ENCODE measurements around the gene SLC25A43.

DNA sequence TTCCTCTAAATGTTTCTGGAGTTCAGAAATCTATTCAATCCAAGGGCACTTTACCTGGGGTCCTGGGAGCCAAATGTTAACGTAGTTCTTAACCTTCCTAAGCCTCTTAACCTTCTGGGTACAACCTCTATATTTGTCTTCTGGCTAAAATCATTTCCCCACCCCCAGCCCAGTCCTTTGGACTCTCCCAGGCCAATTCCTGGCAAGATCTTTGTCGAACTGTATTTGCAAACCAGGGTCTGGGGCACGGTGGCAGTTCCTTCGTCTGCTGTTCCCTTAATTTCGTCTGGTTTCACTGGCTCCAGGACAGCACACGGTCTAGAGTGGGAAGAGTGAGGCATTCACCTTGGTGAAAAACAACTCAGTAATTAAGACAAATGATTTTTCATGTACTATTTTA is 68.3 kb downstream of the SLC25A43 start:
- TF ChIP-seq, protein P1, sequence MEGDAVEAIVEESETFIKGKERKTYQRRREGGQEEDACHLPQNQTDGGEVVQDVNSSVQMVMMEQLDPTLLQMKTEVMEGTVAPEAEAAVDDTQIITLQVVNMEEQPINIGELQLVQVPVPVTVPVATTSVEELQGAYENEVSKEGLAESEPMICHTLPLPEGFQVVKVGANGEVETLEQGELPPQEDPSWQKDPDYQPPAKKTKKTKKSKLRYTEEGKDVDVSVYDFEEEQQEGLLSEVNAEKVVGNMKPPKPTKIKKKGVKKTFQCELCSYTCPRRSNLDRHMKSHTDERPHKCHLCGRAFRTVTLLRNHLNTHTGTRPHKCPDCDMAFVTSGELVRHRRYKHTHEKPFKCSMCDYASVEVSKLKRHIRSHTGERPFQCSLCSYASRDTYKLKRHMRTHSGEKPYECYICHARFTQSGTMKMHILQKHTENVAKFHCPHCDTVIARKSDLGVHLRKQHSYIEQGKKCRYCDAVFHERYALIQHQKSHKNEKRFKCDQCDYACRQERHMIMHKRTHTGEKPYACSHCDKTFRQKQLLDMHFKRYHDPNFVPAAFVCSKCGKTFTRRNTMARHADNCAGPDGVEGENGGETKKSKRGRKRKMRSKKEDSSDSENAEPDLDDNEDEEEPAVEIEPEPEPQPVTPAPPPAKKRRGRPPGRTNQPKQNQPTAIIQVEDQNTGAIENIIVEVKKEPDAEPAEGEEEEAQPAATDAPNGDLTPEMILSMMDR (conservative IDR thresholded peaks at IDR 0.05; ENCODE audit: low read depth, low read length), result no peak
- no peak for TF ChIP-seq EZH2 (IDR thresholded peaks at IDR 0.05; ENCODE audit: low read length, unreplicated experiment)

Data from PC-3 (cell line).